Loucy (cell line): ENCODE measurements around the gene CNOT6.

Experiments used
- EZH2phosphoT487 ChIP-seq: fragments of 200-600 bp; IDR thresholded peaks from 2 replicates; pipeline ENCODE4 v1.6.1; 2018; ENCODE audit warnings: antibody characterized with exemption, mild to moderate bottlenecking, moderate library complexity, borderline replicate concordance
- TF ChIP-seq, protein P1 (sequence below): fragments of 200-600 bp; sonication (generic); conservative IDR thresholded peaks from 2 replicates; pipeline ENCODE4 v1.5.1; 2014; ENCODE audit warnings: mild to moderate bottlenecking, antibody characterized with exemption, low read length

DNA sequence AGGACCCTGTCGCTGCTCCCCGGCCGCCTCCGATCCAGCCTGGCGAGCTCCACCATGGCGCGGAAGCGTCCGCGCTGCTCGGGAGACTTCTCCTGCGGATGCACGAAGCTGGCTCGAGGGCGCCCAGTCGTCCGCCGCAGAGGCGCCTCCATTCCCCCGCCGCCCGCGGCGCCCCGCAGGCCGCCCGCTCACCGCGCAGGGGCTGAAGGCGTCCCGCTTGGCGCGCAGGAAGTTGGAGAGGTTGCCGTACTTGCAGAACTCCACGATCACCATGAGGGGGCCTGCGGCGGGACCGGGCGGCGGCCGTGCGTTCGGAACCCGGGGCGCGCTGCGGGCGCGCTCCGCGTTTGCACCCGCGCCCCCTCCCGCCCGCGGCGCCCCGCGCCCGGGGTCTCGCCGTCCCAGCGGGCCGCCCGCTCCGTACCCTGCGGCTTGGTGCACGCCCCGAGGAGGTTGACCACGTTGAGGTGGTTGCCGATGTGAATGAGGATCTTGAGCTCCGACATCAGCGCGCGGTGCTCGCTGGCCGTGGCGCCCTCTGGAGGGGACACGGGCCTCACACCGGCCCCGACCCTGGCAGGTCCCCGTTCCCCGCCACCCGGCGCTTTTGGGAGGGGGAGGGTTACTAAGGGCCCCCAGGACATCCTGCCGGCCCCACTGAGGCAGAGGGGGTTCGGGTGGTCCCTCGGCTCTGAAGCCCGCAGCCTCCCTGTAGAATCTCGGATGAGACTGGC is 124.8 kb downstream of the CNOT6 start:
- TF ChIP-seq EZH2phosphoT487: no peak
- TF ChIP-seq, protein P1, sequence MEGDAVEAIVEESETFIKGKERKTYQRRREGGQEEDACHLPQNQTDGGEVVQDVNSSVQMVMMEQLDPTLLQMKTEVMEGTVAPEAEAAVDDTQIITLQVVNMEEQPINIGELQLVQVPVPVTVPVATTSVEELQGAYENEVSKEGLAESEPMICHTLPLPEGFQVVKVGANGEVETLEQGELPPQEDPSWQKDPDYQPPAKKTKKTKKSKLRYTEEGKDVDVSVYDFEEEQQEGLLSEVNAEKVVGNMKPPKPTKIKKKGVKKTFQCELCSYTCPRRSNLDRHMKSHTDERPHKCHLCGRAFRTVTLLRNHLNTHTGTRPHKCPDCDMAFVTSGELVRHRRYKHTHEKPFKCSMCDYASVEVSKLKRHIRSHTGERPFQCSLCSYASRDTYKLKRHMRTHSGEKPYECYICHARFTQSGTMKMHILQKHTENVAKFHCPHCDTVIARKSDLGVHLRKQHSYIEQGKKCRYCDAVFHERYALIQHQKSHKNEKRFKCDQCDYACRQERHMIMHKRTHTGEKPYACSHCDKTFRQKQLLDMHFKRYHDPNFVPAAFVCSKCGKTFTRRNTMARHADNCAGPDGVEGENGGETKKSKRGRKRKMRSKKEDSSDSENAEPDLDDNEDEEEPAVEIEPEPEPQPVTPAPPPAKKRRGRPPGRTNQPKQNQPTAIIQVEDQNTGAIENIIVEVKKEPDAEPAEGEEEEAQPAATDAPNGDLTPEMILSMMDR: no peak
